Mucosa of rectum (tissue), 2 donors: ENCODE results near the gene INPP5B.

ENCODE experiments used
- H3K27ac ChIP-seq, 2 donors: one replicate each; pipeline ENCODE4 v1.7.0; 2013; ENCODE audit warnings: inconsistent platforms in 2 of 2, low read depth in 2 of 2, low read length in 2 of 2
- H3K27me3 ChIP-seq, 2 donors: one replicate each; pipeline ENCODE4 v1.7.0; 2013; ENCODE audit warnings: low read length in 2 of 2; ENCODE audit not compliant: control insufficient read depth in 2 of 2, insufficient read depth in 2 of 2
- H3K36me3 ChIP-seq, 2 donors: one replicate each; pipeline ENCODE4 v1.7.0; 2013; ENCODE audit warnings: low read length in 2 of 2; ENCODE audit not compliant: control insufficient read depth in 2 of 2, insufficient read depth in 2 of 2
- H3K4me1 ChIP-seq, 2 donors: one replicate each; pipeline ENCODE4 v1.7.0; 2013; ENCODE audit warnings: low read length in 2 of 2, mild to moderate bottlenecking in 1 of 2; ENCODE audit not compliant: control insufficient read depth in 2 of 2, insufficient read depth in 2 of 2
- H3K4me3 ChIP-seq, 2 donors: one replicate each; pipeline ENCODE4 v1.7.0; 2013; ENCODE audit warnings: low read length in 2 of 2
- H3K9ac ChIP-seq, 2 donors: one replicate each; pipeline ENCODE4 v1.7.0; 2013; ENCODE audit warnings: low read length in 2 of 2, low read depth in 1 of 2, mild to moderate bottlenecking in 1 of 2
- H3K9me3 ChIP-seq, 2 donors: one replicate each; pipeline ENCODE4 v1.7.0; 2013; ENCODE audit warnings: low read length in 2 of 2; ENCODE audit not compliant: control insufficient read depth in 2 of 2
- donor health status: healthy.
- donor health status: Normal muscosa, but diverticular disease.

The INPP5B gene

DNA sequence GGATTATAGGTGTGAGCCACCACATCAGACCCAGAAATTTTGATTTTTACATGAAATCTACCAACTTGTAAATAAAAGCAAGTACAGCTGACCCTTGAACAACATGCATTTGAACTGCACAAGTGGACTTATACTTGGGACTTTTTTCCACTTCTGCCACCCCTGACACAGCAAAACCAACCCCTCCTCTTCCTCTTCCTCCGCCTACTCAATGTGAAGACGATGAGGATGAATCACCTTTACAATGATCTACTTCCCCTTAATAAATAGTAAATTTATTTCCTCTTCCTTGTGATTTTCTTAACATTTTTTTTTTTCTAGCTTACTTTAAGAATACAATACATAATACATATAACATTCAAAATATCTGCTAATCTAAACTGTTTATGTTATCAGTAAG is 121.3 kb downstream of the INPP5B start:
- Histone ChIP-seq H3K27ac (no peak overlapping the region), H3K4me1 (peaks cover 0 to 3% of the 10 kb centered on the region in 2 donors), H3K9me3 (no peaks in the 10 kb centered on the region), H3K4me3 (no peak overlapping the region), H3K36me3 (peaks cover 37% of the 10 kb centered on the region in 2 donors), H3K9ac (no peak overlapping the region), H3K27me3 (no peaks in the 10 kb centered on the region)

DNA sequence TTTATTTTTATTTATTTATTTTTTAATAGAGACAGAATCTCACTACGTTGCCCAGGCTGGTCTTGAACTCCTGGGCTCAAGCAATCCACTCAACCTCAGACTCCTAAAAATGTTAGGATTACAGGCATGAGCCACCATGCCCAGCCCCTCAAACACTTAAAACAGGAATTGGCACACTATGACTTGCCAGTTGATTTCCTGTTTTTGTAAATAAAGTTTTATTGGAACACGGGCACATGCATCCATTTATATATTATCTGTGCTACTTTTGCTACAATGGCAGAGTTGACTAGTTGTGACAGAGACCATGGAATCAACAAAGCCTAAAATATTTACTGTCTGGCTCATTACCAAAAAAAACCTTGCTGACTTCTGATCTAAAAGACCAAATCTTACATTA is 122.9 kb downstream of the INPP5B start:
- no peak overlapping the region for H3K4me3 ChIP-seq
- no peaks in the 10 kb centered on the region for H3K9me3 ChIP-seq
- no peak overlapping the region for H3K27ac ChIP-seq
- H3K36me3 ChIP-seq, result peaks cover 32 to 37% of the 10 kb centered on the region in 2 donors
- no peaks in the 10 kb centered on the region for H3K27me3 ChIP-seq
- peaks cover 0 to 3% of the 10 kb centered on the region in 2 donors for H3K4me1 ChIP-seq
- no peak overlapping the region for H3K9ac ChIP-seq

DNA sequence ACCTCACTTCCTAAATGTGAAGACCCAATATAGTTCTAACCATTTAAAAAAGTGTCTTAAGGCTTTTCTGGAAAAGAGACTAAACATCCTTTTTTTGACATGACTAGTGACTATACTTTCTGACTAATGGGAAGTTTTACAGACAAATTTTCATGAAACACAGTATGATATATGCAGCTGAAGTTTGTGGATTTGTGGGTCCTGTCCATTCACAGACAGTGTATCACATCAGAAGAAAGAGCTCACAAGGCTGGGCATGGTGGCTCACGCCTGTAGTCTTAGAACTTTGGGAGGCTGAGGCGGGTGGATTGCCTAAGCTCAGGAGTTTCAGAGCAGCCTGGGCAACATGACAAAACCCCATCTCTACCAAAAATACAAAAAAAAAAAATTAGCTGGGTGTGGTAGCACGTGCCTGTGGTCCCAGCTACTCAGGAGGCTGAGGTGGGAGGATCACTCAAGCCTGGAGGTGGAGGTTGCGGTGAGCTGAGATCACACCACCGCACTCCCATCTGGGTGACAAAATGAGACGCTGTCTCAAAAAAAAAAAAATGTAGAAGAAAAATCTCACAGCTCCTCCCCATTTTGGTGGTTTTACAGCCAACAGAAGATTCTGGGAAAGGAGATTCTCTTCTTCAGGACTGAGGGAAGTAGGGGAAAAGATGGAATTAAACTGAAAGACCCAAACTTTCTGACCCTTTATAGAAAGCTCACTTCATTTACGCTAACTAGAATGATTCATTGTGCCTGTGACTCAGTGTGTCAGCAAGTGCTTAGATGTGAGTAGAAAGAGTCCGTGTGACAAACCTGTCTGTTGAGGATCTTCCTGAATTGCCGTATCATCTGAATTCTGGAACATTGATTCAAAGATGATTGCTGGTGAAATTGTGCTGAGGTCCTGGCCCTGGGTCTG is 123.7 kb downstream of the INPP5B start:
- Histone ChIP-seq H3K4me3 (no peak overlapping the region), H3K9ac (no peak overlapping the region), H3K27ac (no peak overlapping the region), H3K36me3 (peaks cover 32 to 38% of the 10 kb centered on the region in 2 donors), H3K4me1 (peaks cover 0 to 3% of the 10 kb centered on the region in 2 donors), H3K27me3 (no peaks in the 10 kb centered on the region), H3K9me3 (no peaks in the 10 kb centered on the region)

GRCh38 chr1:37821481-37821880 is 125.4 kb downstream of the INPP5B start:
- no peak overlapping the region for H3K9ac ChIP-seq
- H3K9me3 ChIP-seq, result no peaks in the 10 kb centered on the region
- no peak overlapping the region for H3K4me3 ChIP-seq
- peaks cover 33 to 40% of the 10 kb centered on the region in 2 donors for H3K36me3 ChIP-seq
- H3K27me3 ChIP-seq, result no peaks in the 10 kb centered on the region
- H3K4me1 ChIP-seq, result no peaks in the 10 kb centered on the region
- H3K27ac ChIP-seq, result no peak overlapping the region

DNA sequence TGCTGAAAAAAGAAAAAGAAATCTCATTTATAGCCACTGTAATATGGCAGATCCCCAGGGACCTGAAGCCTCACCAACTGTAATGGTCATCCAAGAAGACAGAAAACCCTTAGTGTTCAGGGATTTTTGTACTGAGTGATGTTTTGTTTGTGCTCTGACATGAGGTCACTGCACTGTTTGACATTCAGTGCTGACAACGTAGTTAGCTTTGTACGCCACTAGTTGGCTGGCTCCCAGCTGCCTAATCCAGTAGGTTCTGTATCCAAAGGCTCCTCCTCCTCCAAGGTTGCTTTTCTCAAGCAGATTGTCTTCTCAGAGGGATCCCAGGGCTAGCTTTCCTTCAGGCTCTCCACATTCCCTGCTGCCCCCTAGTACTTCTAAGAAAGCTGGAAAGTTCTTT is 129.4 kb downstream of the INPP5B start:
- no peak overlapping the region for H3K27ac ChIP-seq
- H3K9ac ChIP-seq, result no peak overlapping the region
- no peaks in the 10 kb centered on the region for H3K27me3 ChIP-seq
- no peak overlapping the region for H3K4me3 ChIP-seq
- peaks cover 36 to 45% of the 10 kb centered on the region in 2 donors for H3K36me3 ChIP-seq
- no peaks in the 10 kb centered on the region for H3K4me1 ChIP-seq
- no peaks in the 10 kb centered on the region for H3K9me3 ChIP-seq

DNA sequence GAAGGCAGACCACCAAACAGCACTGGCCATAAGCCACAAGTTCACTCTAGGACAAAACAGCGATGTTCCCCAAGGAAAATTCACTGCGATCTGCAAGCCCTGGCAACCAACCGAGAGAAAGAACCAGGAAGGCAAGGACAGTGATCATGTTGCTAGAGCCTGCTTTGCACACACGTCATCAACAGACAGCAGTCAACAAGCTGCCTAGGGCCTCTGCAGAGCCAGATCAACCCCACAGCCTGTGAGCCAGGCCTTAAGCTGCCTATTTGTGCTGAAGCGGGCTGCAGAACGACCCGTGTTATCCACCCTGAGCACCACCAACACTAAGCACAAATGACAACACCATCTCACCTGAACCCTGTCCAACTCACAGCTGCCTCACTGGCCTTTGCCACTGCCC is 132.6 kb downstream of the INPP5B start:
- H3K4me1 ChIP-seq, result peaks cover 1 to 2% of the 10 kb centered on the region in 2 donors
- no peaks in the 10 kb centered on the region for H3K9me3 ChIP-seq
- no peaks in the 10 kb centered on the region for H3K27me3 ChIP-seq
- H3K9ac ChIP-seq, result no peak overlapping the region
- H3K4me3 ChIP-seq, result no peak overlapping the region
- H3K36me3 ChIP-seq, result peaks cover 21 to 27% of the 10 kb centered on the region in 2 donors
- H3K27ac ChIP-seq, result no peak overlapping the region

DNA sequence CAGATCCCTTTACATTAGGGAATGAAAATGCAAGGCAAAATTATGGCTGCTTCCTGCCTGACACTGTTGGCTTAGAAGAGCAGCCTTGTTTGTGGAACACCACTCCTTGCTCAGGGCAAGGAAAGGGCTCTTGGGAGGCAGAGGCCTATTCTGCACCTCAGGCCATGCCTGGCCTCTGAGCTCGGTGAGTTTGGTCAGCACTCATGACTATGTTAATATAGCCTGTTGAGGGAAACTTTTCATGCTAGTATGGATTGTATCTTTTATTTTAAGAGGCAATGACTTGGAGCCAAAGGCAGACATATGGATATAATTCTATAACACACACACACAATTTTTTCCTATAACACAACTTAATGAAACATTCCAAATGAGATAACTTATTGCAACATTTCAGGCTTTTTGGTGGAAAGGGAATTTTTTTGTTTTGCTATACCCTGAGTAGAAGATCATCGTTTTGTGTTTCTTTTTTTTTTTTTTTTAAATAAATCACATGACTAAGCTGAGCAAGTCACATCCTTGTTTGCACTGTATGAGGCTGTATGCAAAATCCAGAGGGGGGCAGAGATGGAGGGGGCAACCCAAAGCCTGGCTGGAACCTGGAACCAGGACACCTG is 133.2 kb downstream of the INPP5B start:
- no peaks in the 10 kb centered on the region for H3K9me3 ChIP-seq
- H3K36me3 ChIP-seq, result peaks cover 21 to 24% of the 10 kb centered on the region in 2 donors
- H3K4me3 ChIP-seq, result no peak overlapping the region
- H3K4me1 ChIP-seq, result peaks cover 7 to 8% of the 10 kb centered on the region in 2 donors
- no peak overlapping the region for H3K9ac ChIP-seq
- no peak overlapping the region for H3K27ac ChIP-seq
- H3K27me3 ChIP-seq, result no peaks in the 10 kb centered on the region

DNA sequence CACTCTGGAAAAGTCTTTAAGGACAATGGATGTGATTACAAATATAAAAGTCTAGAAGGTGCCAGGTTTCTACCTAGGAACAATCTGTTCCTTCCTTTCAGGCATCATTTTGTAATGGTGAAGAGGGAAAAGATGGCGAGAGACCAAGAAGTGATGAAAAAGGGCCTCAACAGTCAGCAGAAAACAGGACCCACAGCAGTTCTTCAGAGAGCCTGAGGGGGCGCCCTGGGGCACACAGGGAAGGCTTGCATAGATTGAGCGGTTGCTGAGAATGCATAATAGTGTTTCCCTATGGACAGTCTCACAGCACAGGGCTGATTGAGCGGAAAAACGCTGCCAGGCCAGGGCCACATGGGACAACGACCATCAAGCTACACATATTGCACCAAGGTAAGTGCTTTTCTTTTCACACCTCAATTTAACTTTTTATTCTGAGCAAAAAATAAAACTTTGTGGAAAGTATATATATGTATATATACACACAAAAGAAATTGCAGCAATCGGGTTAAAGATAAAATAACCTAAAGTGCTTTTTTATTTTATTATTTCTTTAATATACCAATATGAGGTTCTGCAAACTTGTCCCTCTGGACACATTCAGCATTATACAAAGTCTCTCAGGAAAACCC is 135.7 kb downstream of the INPP5B start:
- Histone ChIP-seq H3K9me3 (no peaks in the 10 kb centered on the region), H3K36me3 (peaks cover 19 to 21% of the 10 kb centered on the region in 2 donors), H3K4me1 (peaks cover 17 to 19% of the 10 kb centered on the region in 2 donors), H3K27ac (no peak overlapping the region), H3K4me3 (no peak overlapping the region), H3K27me3 (no peaks in the 10 kb centered on the region), H3K9ac (no peak overlapping the region)
